Transverse colon (tissue), 4 donors: Measurements from ENCODE around the gene TMEM25. TPM values are rescaled to one million over a fixed set of nuclear protein-coding genes. Genes with fewer than 3 reads are reported as not detected.

Source experiments
- DNase-seq: peaks from one replicate; pipeline ENCODE4 v3.0.0-alpha.2; 2019
- H3K27ac ChIP-seq, 4 donors: fragments of 200-600 bp; sonication (generic); 2 replicates each; pipeline ENCODE4 v1.5.1; 2016 to 2018; ENCODE audit warnings: inconsistent platforms in 4 of 4
- H3K27me3 ChIP-seq: fragments of 200-600 bp; sonication (generic); 2 replicates; pipeline ENCODE4 v1.5.1; 2017; ENCODE audit warnings: inconsistent platforms
- H3K36me3 ChIP-seq, 4 donors: fragments of 200-600 bp; sonication (generic); 2 replicates each; pipeline ENCODE4 v1.5.1; 2017 to 2019; ENCODE audit warnings: inconsistent platforms in 4 of 4
- H3K4me1 ChIP-seq, 4 donors: fragments of 200-600 bp; sonication (generic); 2 replicates each; pipeline ENCODE4 v1.5.1; 2017 to 2020; ENCODE audit warnings: inconsistent platforms in 4 of 4
- H3K4me3 ChIP-seq, 4 donors: fragments of 200-600 bp; sonication (generic); 1 replicate in 1 of 4; 2 replicates in 3 of 4; pipeline versions ENCODE4 v1.5.1 to v1.6.1; 2017 to 2019; ENCODE audit warnings: inconsistent platforms in 4 of 4
- H3K9me3 ChIP-seq, 2 donors: fragments of 200-600 bp; sonication (generic); 2 replicates each; pipeline ENCODE4 v1.5.1; 2017 to 2019; ENCODE audit warnings: inconsistent platforms in 2 of 2
- CTCF ChIP-seq, 5 experiments: fragments of 200-600 bp in 3 of 5; fragments of 450-650 bp in 2 of 5; sonication (generic) in 3 of 5; IDR thresholded peaks; 1 replicate in 2 of 5; 2 replicates in 3 of 5; pipeline ENCODE4 v1.5.1; 2016 to 2017; ENCODE audit warnings: antibody characterized with exemption in 5 of 5, inconsistent platforms in 3 of 5, mild to moderate bottlenecking in 2 of 5, moderate library complexity in 1 of 5
- EP300 ChIP-seq: sonication (generic); formaldehyde crosslinking; IDR thresholded peaks from one replicate; pipeline ENCODE4 v1.6.1; 2017; ENCODE audit warnings: antibody characterized with exemption, low read depth
- POLR2A ChIP-seq: fragments of 450-650 bp; IDR thresholded peaks from one replicate; pipeline ENCODE4 v1.6.1; 2016; ENCODE audit warnings: antibody characterized with exemption, mild to moderate bottlenecking, moderate library complexity
- POLR2AphosphoS5 ChIP-seq, 3 donors: sonication (generic); formaldehyde crosslinking; IDR thresholded peaks; one replicate each; pipeline ENCODE4 v1.6.1; 2016; ENCODE audit warnings: antibody characterized with exemption in 3 of 3
- WGBS, 2 donors: methylation state at CpG; one replicate each; pipeline ENCODE4 v1.1.5; 2018; ENCODE audit warnings: low coverage in 1 of 2; 5-methylcytosine and 5-hydroxymethylcytosine counted together
- in situ Hi-C, 4 donors: fragments of 200-750 bp; cut with MboI; loops; one replicate each; pipeline versions ENCODE4 v1.15.0 to v1.15.1; 2017; ENCODE audit warnings: low sequenced_read_pairs in 3 of 4, low pct_ligation_motif_present in 1 of 4, low pct_unique_long_range_greater_than_20kb in 1 of 4
- intact Hi-C: fragments of 100-400 bp; cut with DNase I; formaldehyde crosslinking; loops from one replicate; pipeline ENCODE4 v1.15.1; 2023; ENCODE audit warnings: low total_unique reads
- total RNA-seq, 4 donors: library from RNA; depleted of rRNA; stranded (reverse); fragments of >200 nt; gene quantifications; one replicate each; pipeline ENCODE4 v1.1.0, GENCODE V29; 2016

The TMEM25 gene
- total RNA-seq, 4 donors from 2014 or later = 1.5 to 37.0 (median 14.5) TPM

DNA sequence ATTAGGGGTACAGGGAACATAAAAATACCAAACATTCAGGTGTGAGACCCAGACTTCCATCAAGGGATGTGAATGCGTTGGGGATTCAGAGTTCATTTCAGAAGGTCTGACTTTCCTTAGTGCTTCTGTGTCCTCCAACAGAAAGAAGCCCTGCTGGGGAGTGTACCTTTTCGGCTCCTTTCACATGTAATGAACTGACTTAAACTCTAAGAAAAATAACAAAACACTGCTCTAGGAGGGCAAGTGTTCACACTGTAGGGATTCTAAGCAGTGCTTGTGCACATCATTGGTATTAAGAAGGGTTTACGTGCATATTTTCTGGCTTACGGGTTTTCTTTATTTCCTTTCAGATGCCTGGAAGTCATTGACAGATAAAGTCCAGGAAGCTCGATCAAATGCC, 19.4 kb upstream of the TMEM25 start:
- no peak for DNase-seq
- Histone ChIP-seq H3K4me3 (no peak overlapping the region), H3K36me3 (peaks cover 2 to 86% (median 42%) of the 10 kb centered on the region in 4 donors), H3K9me3 (no peaks in the 10 kb centered on the region), H3K27me3 (no peaks in the 10 kb centered on the region), H3K27ac (no peak overlapping the region), H3K4me1 (no peaks in the 10 kb centered on the region)
- intact Hi-C loops = no loop called here
- WGBS, 2 donors = 93 to 100% methylated on average over 4 to 5 of the region's 5 CpGs
- in situ Hi-C loops = no loop called here
- TF ChIP-seq CTCF (IDR thresholded peaks at IDR 0.05) (no peak), POLR2AphosphoS5 (IDR thresholded peaks at IDR 0.05) (no peak), POLR2A (no peak), EP300 (no peak)

- intact Hi-C loops (no loop called here), in situ Hi-C loops (no loop called here)
- 72 to 81% methylated on average over 7 of the region's 7 CpGs for WGBS, 2 donors
- no peaks in the 10 kb centered on the region for H3K9me3 ChIP-seq
- TF ChIP-seq POLR2A = no peak
- no peak for TF ChIP-seq CTCF (IDR thresholded peaks at IDR 0.05)
- no peak for TF ChIP-seq EP300
- no peak for TF ChIP-seq POLR2AphosphoS5 (IDR thresholded peaks at IDR 0.05)
- H3K4me3 ChIP-seq = no peak overlapping the region
- H3K36me3 ChIP-seq = peaks cover 2 to 85% (median 41%) of the 10 kb centered on the region in 4 donors
- no peak overlapping the region for H3K27ac ChIP-seq
- no peaks in the 10 kb centered on the region for H3K4me1 ChIP-seq
- no peak for DNase-seq
- H3K27me3 ChIP-seq = no peaks in the 10 kb centered on the region
Measured at GRCh38 chr11:118514103-118514502, 16.9 kb upstream of the TMEM25 start.

DNA sequence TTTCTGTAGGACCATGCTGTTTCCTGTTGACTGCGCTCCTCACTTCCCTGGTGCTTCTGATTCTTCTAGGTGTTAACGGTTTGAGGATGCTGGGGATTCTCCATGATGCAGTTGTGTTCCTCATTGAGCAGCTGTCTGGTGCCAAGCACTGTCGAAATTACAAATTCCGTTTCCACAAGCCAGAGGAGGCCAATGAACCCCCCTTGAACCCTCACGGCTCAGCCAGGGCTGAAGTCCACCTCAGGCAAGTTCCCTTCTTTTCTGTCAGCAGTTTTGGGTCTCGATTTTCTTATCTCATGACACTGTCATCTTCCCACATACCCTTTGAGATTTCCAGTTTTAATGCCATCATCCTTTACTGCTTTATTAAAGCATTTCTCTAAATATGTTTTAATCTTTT, 11.4 kb upstream of the TMEM25 start:
- Histone ChIP-seq H3K9me3 (no peaks in the 10 kb centered on the region), H3K4me1 (no peaks in the 10 kb centered on the region), H3K27me3 (no peaks in the 10 kb centered on the region), H3K36me3 (peaks cover 0 to 71% (median 36%) of the 10 kb centered on the region in 4 donors), H3K4me3 (no peak overlapping the region), H3K27ac (no peak overlapping the region)
- in situ Hi-C loops = no loop called here
- WGBS, 2 donors = 81 to 82% methylated on average over 3 to 6 of the region's 6 CpGs
- no peak for TF ChIP-seq EP300
- TF ChIP-seq POLR2AphosphoS5 (IDR thresholded peaks at IDR 0.05) = no peak
- TF ChIP-seq POLR2A = no peak
- no peak for TF ChIP-seq CTCF (IDR thresholded peaks at IDR 0.05)
- intact Hi-C loops = no loop called here
- DNase-seq = no peak

DNA sequence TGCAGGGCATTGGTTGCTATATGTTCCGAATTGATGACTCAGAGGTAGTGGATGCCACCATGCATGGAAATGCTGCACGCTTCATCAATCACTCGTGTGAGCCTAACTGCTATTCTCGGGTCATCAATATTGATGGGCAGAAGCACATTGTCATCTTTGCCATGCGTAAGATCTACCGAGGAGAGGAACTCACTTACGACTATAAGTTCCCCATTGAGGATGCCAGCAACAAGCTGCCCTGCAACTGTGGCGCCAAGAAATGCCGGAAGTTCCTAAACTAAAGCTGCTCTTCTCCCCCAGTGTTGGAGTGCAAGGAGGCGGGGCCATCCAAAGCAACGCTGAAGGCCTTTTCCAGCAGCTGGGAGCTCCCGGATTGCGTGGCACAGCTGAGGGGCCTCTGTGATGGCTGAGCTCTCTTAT, 9.1 kb upstream of the TMEM25 start:
- Histone ChIP-seq H3K27ac (no peak overlapping the region), H3K27me3 (no peaks in the 10 kb centered on the region), H3K4me3 (no peak overlapping the region), H3K36me3 (peaks cover 0 to 48% (median 24%) of the 10 kb centered on the region in 4 donors), H3K4me1 (peaks cover 0 to 6% (median 0%) of the 10 kb centered on the region in 4 donors), H3K9me3 (no peaks in the 10 kb centered on the region)
- in situ Hi-C loops = no loop called here
- 82% methylated on average over 13 of the region's 13 CpGs; no CpG with 5 or more reads in 1 of the 2 donors for WGBS, 2 donors
- DNase-seq = no peak
- TF ChIP-seq POLR2A = no peak
- no peak for TF ChIP-seq POLR2AphosphoS5 (IDR thresholded peaks at IDR 0.05)
- no peak for TF ChIP-seq CTCF (IDR thresholded peaks at IDR 0.05)
- no peak for TF ChIP-seq EP300
- intact Hi-C loops = no loop called here
